Lung (tissue), 12 donors: ENCODE measurements around the gene GOLGA3. TPM values are rescaled to one million over a fixed set of nuclear protein-coding genes. Genes with fewer than 3 reads are reported as not detected.

Experiments used
- ATAC-seq: fragments of 200-7000 bp; cut with Tn5 transposase; one replicate; pipeline ENCODE4 v1.9.1; 2020; ENCODE audit warnings: moderate number of reproducible peaks; ENCODE audit not compliant: insufficient read depth, low FRiP score
- DNase-seq, 3 donors: peaks; one replicate each; pipeline ENCODE4 v3.0.0-alpha.2; 2013 to 2017
- H3K27ac ChIP-seq, 2 donors: one replicate each; pipeline ENCODE4 v1.5.1; 2013; ENCODE audit warnings: mild to moderate bottlenecking in 2 of 2, moderate library complexity in 2 of 2, control low read depth in 1 of 2, inconsistent platforms in 1 of 2, low read depth in 1 of 2, low read length in 1 of 2
- H3K27me3 ChIP-seq, 3 donors: one replicate each; pipeline ENCODE4 v1.5.1; 2013; ENCODE audit warnings: low read length in 2 of 3; ENCODE audit not compliant: control insufficient read depth in 3 of 3, insufficient read depth in 3 of 3
- H3K36me3 ChIP-seq, 4 donors: one replicate each; pipeline ENCODE4 v1.5.1; 2013; ENCODE audit warnings: low read length in 4 of 4, mild to moderate bottlenecking in 1 of 4, moderate library complexity in 1 of 4; ENCODE audit not compliant: control insufficient read depth in 4 of 4, insufficient read depth in 4 of 4
- H3K4me1 ChIP-seq, 5 donors: one replicate each; pipeline ENCODE4 v1.5.1; 2013; ENCODE audit warnings: low read length in 5 of 5, mild to moderate bottlenecking in 2 of 5, moderate library complexity in 1 of 5; ENCODE audit not compliant: control insufficient read depth in 5 of 5, insufficient read depth in 5 of 5
- H3K4me3 ChIP-seq: one replicate; pipeline ENCODE4 v1.5.1; 2013; ENCODE audit warnings: mild to moderate bottlenecking, control low read depth, moderate library complexity
- H3K9ac ChIP-seq, 2 donors: one replicate each; pipeline ENCODE4 v1.5.1; 2013; ENCODE audit warnings: low read length in 2 of 2, control low read depth in 1 of 2; ENCODE audit not compliant: insufficient read depth in 1 of 2
- H3K9me3 ChIP-seq, 4 donors: one replicate each; pipeline ENCODE4 v1.5.1; 2013; ENCODE audit warnings: low read length in 3 of 4, mild to moderate bottlenecking in 1 of 4, moderate library complexity in 1 of 4; ENCODE audit not compliant: control insufficient read depth in 4 of 4, insufficient read depth in 3 of 4
- CTCF ChIP-seq: IDR thresholded peaks from 2 replicates; pipeline ENCODE4 v1.5.1; 2012; ENCODE audit warnings: mild to moderate bottlenecking; ENCODE audit errors: control extremely low read depth, extremely low read depth
- whole genome bisulfite sequencing, 2 donors: extraction: QIAGEN DNeasy Blood & Tissue Kit; methylation state at CpG; one replicate each; pipeline ENCODE4 v1.1.7; 2013; 5-methylcytosine and 5-hydroxymethylcytosine counted together
- polyA plus RNA-seq, 2 donors: library from polyadenylated mRNA; stranded (reverse); fragments of 200-250 nt; gene quantifications; one replicate each; pipeline ENCODE4 v1.2.1, GENCODE V29; 2013
- total RNA-seq, 2 donors: library from RNA; depleted of rRNA in 1 of 2; stranded (reverse); fragments of >200 nt in 1 of 2; gene quantifications; one replicate each; pipeline ENCODE4 v1.2.1, GENCODE V29; 2014 to 2021
- donor health status: control.
- donor health status: control.
- donor health status: Bipolar disorder and iron deficiency.
- donor health status: healthy.
- donor health status: DM: yes; HTN: yes; CAD: no.

GOLGA3 gene
- total and polyA plus RNA-seq, 4 donors = 17.5 to 81.1 (median 35.7) TPM

GRCh38 chr12:132748319-132748718 lies 80.3 kb downstream of the GOLGA3 start:
- no peak overlapping the region for H3K9ac ChIP-seq
- no peak for TF ChIP-seq CTCF
- WGBS, 2 donors = 91 to 94% methylated on average over 10 of the region's 10 CpGs
- H3K4me1 ChIP-seq = no peaks in the 10 kb centered on the region
- no peaks in the 10 kb centered on the region for H3K27me3 ChIP-seq
- peaks cover 21 to 65% (median 41%) of the 10 kb centered on the region in 4 donors for H3K36me3 ChIP-seq
- H3K9me3 ChIP-seq = no peaks in the 10 kb centered on the region
- H3K27ac ChIP-seq = no peak overlapping the region
- ATAC-seq (no peak), DNase-seq (no peak)
- H3K4me3 ChIP-seq = no peak overlapping the region

- Histone ChIP-seq H3K9me3 (no peaks in the 10 kb centered on the region), H3K4me3 (no peak overlapping the region), H3K9ac (no peak overlapping the region), H3K36me3 (peaks cover 21 to 61% (median 41%) of the 10 kb centered on the region in 4 donors), H3K4me1 (no peaks in the 10 kb centered on the region), H3K27ac (no peak overlapping the region), H3K27me3 (no peaks in the 10 kb centered on the region)
- ATAC-seq (no peak), DNase-seq (no peak)
- TF ChIP-seq CTCF = no peak
- 96 to 98% methylated on average over 22 of the region's 22 CpGs for WGBS, 2 donors
These were observed 80.8 kb downstream of the GOLGA3 start for GRCh38 chr12:132747896-132748295.

- no peak for DNase-seq
- WGBS, 2 donors = 92 to 97% methylated on average over 11 of the region's 11 CpGs
These were observed 81.3 kb downstream of the GOLGA3 start for GRCh38 chr12:132747395-132747794.

More at GRCh38 chr12:132747395-132747794, 81.3 kb downstream of the GOLGA3 start:
- ATAC-seq = no peak
- Histone ChIP-seq H3K27me3 (no peaks in the 10 kb centered on the region), H3K9ac (no peak overlapping the region), H3K4me3 (no peak overlapping the region), H3K9me3 (no peaks in the 10 kb centered on the region), H3K4me1 (no peaks in the 10 kb centered on the region), H3K36me3 (peaks cover 22 to 64% (median 44%) of the 10 kb centered on the region in 4 donors), H3K27ac (no peak overlapping the region)
- TF ChIP-seq CTCF = no peak
